ENCODE data around the gene TEX54.

DNA sequence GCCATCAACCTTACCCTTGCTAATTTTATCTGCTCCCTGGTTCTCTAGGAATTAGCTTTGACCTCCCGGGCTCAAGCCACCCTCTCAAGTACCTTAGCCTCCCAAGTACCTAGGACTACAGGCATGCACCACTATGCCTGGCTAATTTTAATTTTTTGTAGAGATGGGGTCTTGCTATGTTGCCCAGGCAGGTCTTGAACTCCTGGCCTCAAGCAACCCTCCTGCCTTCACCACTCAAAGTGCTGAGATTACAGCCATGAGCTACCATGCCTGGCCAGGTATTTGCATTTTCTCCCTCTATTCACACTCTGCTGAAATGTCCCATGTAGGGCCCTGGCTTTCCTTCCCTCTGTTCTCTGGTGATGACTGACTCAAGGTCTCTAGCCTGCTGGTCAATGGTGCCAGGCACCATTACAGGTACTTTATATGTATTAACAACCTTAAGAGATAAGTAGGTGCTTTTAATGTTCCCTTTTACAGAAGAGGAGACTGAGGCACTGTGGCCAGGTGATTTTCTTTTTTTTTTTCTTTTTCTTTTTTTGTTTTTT is 15.2 kb upstream of the TEX54 start:
- TF ChIP-seq CTCF (IDR thresholded peaks at IDR 0.05) = no peak
- no peak for TF ChIP-seq POLR2AphosphoS5 (IDR thresholded peaks at IDR 0.05)
- no peak for TF ChIP-seq POLR2A (IDR thresholded peaks at IDR 0.05)
